ENCODE measurements around the gene ZNF664. TPM values are rescaled to one million over a fixed set of nuclear protein-coding genes. Genes with fewer than 3 reads are reported as not detected.

ZNF664 gene
- total and polyA plus RNA-seq, 10 of the 15 experiments (the other 5 are each of a cell fraction or from before 2014, with no cell fraction given): 1.8 to 65.6 (median 30.8) TPM

DNA sequence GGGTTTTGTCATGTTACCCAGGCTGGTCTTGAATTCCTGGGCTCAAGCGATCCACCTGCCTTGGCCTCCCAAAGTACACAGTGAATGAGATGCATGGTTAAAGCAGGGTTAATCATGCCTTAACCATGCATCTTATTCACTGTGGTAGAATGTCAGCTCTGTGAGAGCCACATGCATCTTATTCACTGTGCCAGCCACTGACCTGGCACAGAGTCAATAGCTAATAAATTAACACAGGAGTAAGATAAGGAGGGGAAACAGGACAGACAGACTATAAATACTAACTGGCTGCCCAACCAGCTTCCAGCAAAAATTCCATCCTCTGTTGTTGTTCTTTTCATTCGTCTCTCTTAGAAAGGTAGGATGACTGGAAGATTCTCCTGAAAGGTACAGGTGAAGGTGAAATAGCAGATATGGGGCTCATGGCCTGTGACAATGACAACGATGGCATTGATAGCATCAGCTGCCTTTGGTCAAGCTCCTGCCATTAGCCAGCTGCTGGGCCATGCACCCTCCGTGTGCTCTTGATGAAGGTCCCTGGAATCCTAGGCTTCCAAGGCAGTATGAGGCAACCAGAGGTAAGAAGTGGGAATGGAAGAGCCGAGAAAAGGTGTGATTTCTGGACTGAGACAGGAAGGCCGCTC is 76.6 kb downstream of the ZNF664 start:
- ChIA-PET CTCF (interaction anchor here (1.0 to 1.1 kb wide), 3 partner anchors 10 to 18 kb away, joined by 3 to 6 read pairs (median 3); no protein-coding TSS in a partner anchor), SMC1A (ENCODE audit: uncharacterized antibody, unreplicated experiment) (no interaction called here), POLR2A (interaction anchor here (0.6 kb wide), 1 partner anchor 135 kb away, joined by 6 read pairs; no protein-coding TSS in a partner anchor), RAD21 (ENCODE audit: unreplicated experiment) (no interaction called here)
- no peaks in the 10 kb centered on the region for H3K4me1 ChIP-seq (ENCODE audit: control insufficient read depth, insufficient read depth, low read length)
- BruUV-seq (replicated peaks): no TSS peak
- H3K36me3 ChIP-seq (ENCODE audit: control insufficient read depth in 2 of 2, insufficient read depth in 2 of 2, low read length in 1 of 2): no peaks in the 10 kb centered on the region
- FAIRE-seq (no peak), DNase-seq (ENCODE audit: low read depth, low spot score) (no peak), ATAC-seq (no peak)
- in situ Hi-C loops (cut with MboI) (no loop called here), intact Hi-C loops (cut with micrococcal nuclease; ENCODE audit: unreplicated experiment) (loop anchor here (5.0 kb wide), 1 partner anchor 273 kb away; no protein-coding TSS in a partner anchor)
- no peak overlapping the region for H3K4me2 ChIP-seq (ENCODE audit: control insufficient read depth, insufficient read depth)
- no peak overlapping the region for H3K9ac ChIP-seq (ENCODE audit: control insufficient read depth, insufficient read depth, low read length)
- no peaks in the 10 kb centered on the region for H4K20me1 ChIP-seq (ENCODE audit: control insufficient read depth, insufficient read depth)
- H3K9me3 ChIP-seq (replicated peaks; ENCODE audit: control insufficient read depth, insufficient read depth, low read length): peaks cover 12% of the 10 kb centered on the region
- no peaks in the 10 kb centered on the region for H3K27me3 ChIP-seq (replicated peaks in 1 of 2; ENCODE audit: control insufficient read depth in 2 of 2, insufficient read depth in 2 of 2, low read length in 1 of 2)
- no peak overlapping the region for H3K27ac ChIP-seq (ENCODE audit: control insufficient read depth, insufficient read depth)
- no peaks in the 10 kb centered on the region for H3K79me2 ChIP-seq (ENCODE audit: control insufficient read depth, insufficient read depth, low read length)
- H3K4me3 ChIP-seq: no peak overlapping the region
- H2AFZ ChIP-seq (ENCODE audit: control insufficient read depth, low read depth, low read length): no peak overlapping the region
- 23% methylated on average over 6 of the region's 6 CpGs for WGBS (ENCODE audit: insufficient coverage, insufficient replicate concordance, low lambda C conversion rate, missing lambda C conversion rate)
- TF ChIP-seq CEBPB (IDR thresholded peaks at IDR 0.05; ENCODE audit: borderline replicate concordance in 1 of 2, low read depth in 2 of 2, low read length in 2 of 2) (no peak), RAD21 (IDR thresholded peaks at IDR 0.05; ENCODE audit: insufficient read depth, low read depth, low read length) (no peak), SREBF1 (IDR thresholded peaks at IDR 0.05; ENCODE audit: low read length) (no peak), MEF2A (IDR thresholded peaks at IDR 0.05; ENCODE audit: insufficient read depth, low read depth, low read length) (no peak), SIN3A (IDR thresholded peaks at IDR 0.05; ENCODE audit: low read depth, low read length) (no peak), SIX5 (IDR thresholded peaks at IDR 0.05; ENCODE audit: low read depth, low read length, severe bottlenecking) (no peak), NR2C1 (IDR thresholded peaks at IDR 0.05) (no peak), HSF1 (IDR thresholded peaks at IDR 0.05; ENCODE audit: low read depth, low read length) (no peak), BMI1 (IDR thresholded peaks at IDR 0.05; ENCODE audit: borderline replicate concordance) (no peak), EZH2 (IDR thresholded peaks at IDR 0.05; ENCODE audit: borderline replicate concordance, control insufficient read depth, low read depth, low read length) (no peak), SMAD5 (IDR thresholded peaks at IDR 0.05; ENCODE audit: low read depth) (no peak), CBFB (IDR thresholded peaks at IDR 0.05; ENCODE audit: low read depth) (no peak), RFX5 (IDR thresholded peaks at IDR 0.05; ENCODE audit: low read depth, low read length) (no peak)
- TF ChIP-seq, protein P1, sequence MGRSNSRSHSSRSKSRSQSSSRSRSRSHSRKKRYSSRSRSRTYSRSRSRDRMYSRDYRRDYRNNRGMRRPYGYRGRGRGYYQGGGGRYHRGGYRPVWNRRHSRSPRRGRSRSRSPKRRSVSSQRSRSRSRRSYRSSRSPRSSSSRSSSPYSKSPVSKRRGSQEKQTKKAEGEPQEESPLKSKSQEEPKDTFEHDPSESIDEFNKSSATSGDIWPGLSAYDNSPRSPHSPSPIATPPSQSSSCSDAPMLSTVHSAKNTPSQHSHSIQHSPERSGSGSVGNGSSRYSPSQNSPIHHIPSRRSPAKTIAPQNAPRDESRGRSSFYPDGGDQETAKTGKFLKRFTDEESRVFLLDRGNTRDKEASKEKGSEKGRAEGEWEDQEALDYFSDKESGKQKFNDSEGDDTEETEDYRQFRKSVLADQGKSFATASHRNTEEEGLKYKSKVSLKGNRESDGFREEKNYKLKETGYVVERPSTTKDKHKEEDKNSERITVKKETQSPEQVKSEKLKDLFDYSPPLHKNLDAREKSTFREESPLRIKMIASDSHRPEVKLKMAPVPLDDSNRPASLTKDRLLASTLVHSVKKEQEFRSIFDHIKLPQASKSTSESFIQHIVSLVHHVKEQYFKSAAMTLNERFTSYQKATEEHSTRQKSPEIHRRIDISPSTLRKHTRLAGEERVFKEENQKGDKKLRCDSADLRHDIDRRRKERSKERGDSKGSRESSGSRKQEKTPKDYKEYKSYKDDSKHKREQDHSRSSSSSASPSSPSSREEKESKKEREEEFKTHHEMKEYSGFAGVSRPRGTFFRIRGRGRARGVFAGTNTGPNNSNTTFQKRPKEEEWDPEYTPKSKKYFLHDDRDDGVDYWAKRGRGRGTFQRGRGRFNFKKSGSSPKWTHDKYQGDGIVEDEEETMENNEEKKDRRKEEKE (IDR thresholded peaks at IDR 0.05): no peak
- TF ChIP-seq, protein P2, sequence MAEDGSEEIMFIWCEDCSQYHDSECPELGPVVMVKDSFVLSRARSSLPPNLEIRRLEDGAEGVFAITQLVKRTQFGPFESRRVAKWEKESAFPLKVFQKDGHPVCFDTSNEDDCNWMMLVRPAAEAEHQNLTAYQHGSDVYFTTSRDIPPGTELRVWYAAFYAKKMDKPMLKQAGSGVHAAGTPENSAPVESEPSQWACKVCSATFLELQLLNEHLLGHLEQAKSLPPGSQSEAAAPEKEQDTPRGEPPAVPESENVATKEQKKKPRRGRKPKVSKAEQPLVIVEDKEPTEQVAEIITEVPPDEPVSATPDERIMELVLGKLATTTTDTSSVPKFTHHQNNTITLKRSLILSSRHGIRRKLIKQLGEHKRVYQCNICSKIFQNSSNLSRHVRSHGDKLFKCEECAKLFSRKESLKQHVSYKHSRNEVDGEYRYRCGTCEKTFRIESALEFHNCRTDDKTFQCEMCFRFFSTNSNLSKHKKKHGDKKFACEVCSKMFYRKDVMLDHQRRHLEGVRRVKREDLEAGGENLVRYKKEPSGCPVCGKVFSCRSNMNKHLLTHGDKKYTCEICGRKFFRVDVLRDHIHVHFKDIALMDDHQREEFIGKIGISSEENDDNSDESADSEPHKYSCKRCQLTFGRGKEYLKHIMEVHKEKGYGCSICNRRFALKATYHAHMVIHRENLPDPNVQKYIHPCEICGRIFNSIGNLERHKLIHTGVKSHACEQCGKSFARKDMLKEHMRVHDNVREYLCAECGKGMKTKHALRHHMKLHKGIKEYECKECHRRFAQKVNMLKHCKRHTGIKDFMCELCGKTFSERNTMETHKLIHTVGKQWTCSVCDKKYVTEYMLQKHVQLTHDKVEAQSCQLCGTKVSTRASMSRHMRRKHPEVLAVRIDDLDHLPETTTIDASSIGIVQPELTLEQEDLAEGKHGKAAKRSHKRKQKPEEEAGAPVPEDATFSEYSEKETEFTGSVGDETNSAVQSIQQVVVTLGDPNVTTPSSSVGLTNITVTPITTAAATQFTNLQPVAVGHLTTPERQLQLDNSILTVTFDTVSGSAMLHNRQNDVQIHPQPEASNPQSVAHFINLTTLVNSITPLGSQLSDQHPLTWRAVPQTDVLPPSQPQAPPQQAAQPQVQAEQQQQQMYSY (CRISPR knock-in tag; IDR thresholded peaks at IDR 0.05): no peak

Data from GM12878 (cell line).